ENCODE measurements around the gene TBCK.

GRCh38 chr4:106301393-106302061, 14.5 kb downstream of the TBCK start:
- TF ChIP-seq CTCF (IDR thresholded peaks at IDR 0.05): no peak
- TF ChIP-seq POLR2A (IDR thresholded peaks at IDR 0.05): no peak
